Germinal center (tissue), 1 donor: ENCODE measurements around the gene TPM1.

Experiments used
- DNase-seq: peaks from one replicate; pipeline ENCODE4 v3.0.0; 2012; ENCODE audit warnings: mixed read lengths, low spot score

Gene TPM1

GRCh38 chr15:63041402-63041973 lies 1.1 kb upstream of the TPM1 start:
- no peak for DNase-seq

- DNase-seq = peak; percentile 8
Measured at GRCh38 chr15:63042877-63043334, 359 bp downstream of the TPM1 start.

- DNase-seq = peak; percentile 56
Measured at GRCh38 chr15:63043335-63044076, 959 bp downstream of the TPM1 start.

GRCh38 chr15:63044077-63044644 lies 1.6 kb downstream of the TPM1 start:
- DNase-seq = no peak

- no peak for DNase-seq
Measured at GRCh38 chr15:63044645-63045464, 2.3 kb downstream of the TPM1 start.

- no peak for DNase-seq
Measured at GRCh38 chr15:63045465-63045840, 2.9 kb downstream of the TPM1 start.

- no peak for DNase-seq
Measured at GRCh38 chr15:63045879-63046278, 3.3 kb downstream of the TPM1 start.

GRCh38 chr15:63046917-63047760 lies 4.6 kb downstream of the TPM1 start:
- no peak for DNase-seq

GRCh38 chr15:63047792-63048114 lies 5.2 kb downstream of the TPM1 start:
- no peak for DNase-seq

GRCh38 chr15:63048115-63048775 lies 5.7 kb downstream of the TPM1 start:
- DNase-seq = peak; percentile 93

GRCh38 chr15:63048776-63049665 lies 6.5 kb downstream of the TPM1 start:
- peak; percentile 20 for DNase-seq

GRCh38 chr15:63049783-63050371 lies 7.3 kb downstream of the TPM1 start:
- DNase-seq = no peak

GRCh38 chr15:63050731-63051155 lies 8.2 kb downstream of the TPM1 start:
- no peak for DNase-seq

GRCh38 chr15:63051156-63052066 lies 8.9 kb downstream of the TPM1 start:
- DNase-seq = no peak

GRCh38 chr15:63052077-63052841 lies 9.7 kb downstream of the TPM1 start:
- no peak for DNase-seq

- no peak for DNase-seq
Measured at GRCh38 chr15:63052961-63053698, 10.6 kb downstream of the TPM1 start.

- no peak for DNase-seq
Measured at GRCh38 chr15:63054281-63054683, 11.7 kb downstream of the TPM1 start.
